GM18909 (cell line): ENCODE results near the gene FASTK.
"Not testable (repeated sequence)": the region's sequence is repeated elsewhere in the genome, so short reads cannot be mapped to it uniquely, and the experiment has no call there.

Experiments
- ATAC-seq: cut with Tn5 transposase; IDR thresholded peaks from one replicate; pipeline ENCODE4 v1.9.1; 2021; ENCODE audit warnings: mild to moderate bottlenecking; ENCODE audit not compliant: unreplicated experiment, poor library complexity

The FASTK gene

GRCh38 chr7:151053751-151054150 is 26.9 kb downstream of the FASTK start:
- ATAC-seq: no peak

- no peak for ATAC-seq
Observed at GRCh38 chr7:151053096-151053495, 27.5 kb downstream of the FASTK start.

- ATAC-seq: no peak
Observed at GRCh38 chr7:151051108-151051507, 29.5 kb downstream of the FASTK start.

- no peak for ATAC-seq
Observed at GRCh38 chr7:151048911-151049463, 31.6 kb downstream of the FASTK start.

GRCh38 chr7:151047976-151048815 is 32.4 kb downstream of the FASTK start, which contains the start of gene ASIC3:
Gene ASIC3, plus strand, starts transcription at chr7:151048531. Its CDS starts 355 bp downstream, at chr7:151048886.
- ATAC-seq: no peak

GRCh38 chr7:151046603-151047573 is 33.7 kb downstream of the FASTK start:
- no peak for ATAC-seq

GRCh38 chr7:151045967-151046366 is 34.6 kb downstream of the FASTK start:
- ATAC-seq: no peak

- no peak for ATAC-seq
Observed at GRCh38 chr7:151045262-151045661, 35.3 kb downstream of the FASTK start.

GRCh38 chr7:151043959-151044358 is 36.6 kb downstream of the FASTK start:
- no peak for ATAC-seq

- ATAC-seq: not testable (repeated sequence)
Observed at GRCh38 chr7:151043449-151043848, 37.2 kb downstream of the FASTK start.

- no peak for ATAC-seq
Observed at GRCh38 chr7:151040616-151041375, 39.8 kb downstream of the FASTK start.

GRCh38 chr7:151039850-151040548 is 40.6 kb downstream of the FASTK start:
- no peak for ATAC-seq

- no peak for ATAC-seq
Observed at GRCh38 chr7:151038951-151039849, 41.4 kb downstream of the FASTK start.

- no peak for ATAC-seq
Observed at GRCh38 chr7:151035902-151036301, 44.7 kb downstream of the FASTK start.

- ATAC-seq: no peak
Observed at GRCh38 chr7:151035026-151035717, 45.4 kb downstream of the FASTK start.

GRCh38 chr7:151034312-151035025 is 46.1 kb downstream of the FASTK start:
- no peak for ATAC-seq

GRCh38 chr7:151033864-151034249 is 46.8 kb downstream of the FASTK start:
- ATAC-seq: no peak
